Muscle layer of colon (tissue), 2 donors: ENCODE data around the gene SLC46A2.

Source experiments
- H3K27ac ChIP-seq: one replicate; pipeline ENCODE4 v1.7.0; 2013; ENCODE audit warnings: low read depth, mild to moderate bottlenecking, low read length, moderate library complexity
- H3K27me3 ChIP-seq, 2 donors: one replicate each; pipeline ENCODE4 v1.7.0; 2013; ENCODE audit warnings: low read length in 2 of 2, mild to moderate bottlenecking in 2 of 2; ENCODE audit not compliant: insufficient read depth in 2 of 2, control insufficient read depth in 1 of 2
- H3K36me3 ChIP-seq: one replicate; pipeline ENCODE4 v1.7.0; 2013; ENCODE audit warnings: mild to moderate bottlenecking, low read length; ENCODE audit not compliant: insufficient read depth
- H3K4me1 ChIP-seq: one replicate; pipeline ENCODE4 v1.7.0; 2013; ENCODE audit warnings: mild to moderate bottlenecking, low read length; ENCODE audit not compliant: insufficient read depth
- H3K4me3 ChIP-seq, 2 donors: one replicate each; pipeline ENCODE4 v1.7.0; 2013; ENCODE audit warnings: low read length in 2 of 2, low read depth in 1 of 2, mild to moderate bottlenecking in 1 of 2, moderate library complexity in 1 of 2
- H3K9ac ChIP-seq: one replicate; pipeline ENCODE4 v1.7.0; 2013; ENCODE audit warnings: low read length
- H3K9me3 ChIP-seq: one replicate; pipeline ENCODE4 v1.7.0; 2013; ENCODE audit warnings: mild to moderate bottlenecking, low read length
- donor health status: abdominal sarcoma.
- donor health status: Adenocarcinoma of cecum.

SLC46A2 gene

DNA sequence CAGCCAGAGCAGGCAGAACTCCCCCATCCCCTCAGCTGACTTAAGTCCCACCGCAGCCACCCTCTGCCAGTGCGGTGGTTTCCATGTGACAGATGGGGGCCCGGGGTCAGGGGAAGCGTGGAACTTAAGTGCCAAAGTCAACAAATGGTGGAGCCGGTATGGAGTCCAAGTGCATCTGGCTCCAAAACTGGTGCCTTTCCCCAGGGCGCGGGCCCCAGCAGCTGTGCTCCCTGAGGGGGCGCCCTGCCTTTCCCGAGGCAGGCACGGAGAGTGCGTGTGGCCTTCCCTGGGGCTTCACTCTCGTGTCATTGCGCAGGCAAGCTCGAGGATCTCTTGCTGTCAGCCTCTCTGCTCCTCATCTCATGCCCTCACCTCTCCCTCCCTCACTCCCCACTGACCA lies 33.8 kb downstream of the SLC46A2 start:
- Histone ChIP-seq H3K27ac (no peak overlapping the region), H3K27me3 (no peaks in the 10 kb centered on the region), H3K9ac (no peak overlapping the region), H3K9me3 (no peaks in the 10 kb centered on the region), H3K4me3 (no peak overlapping the region), H3K36me3 (peaks cover 8% of the 10 kb centered on the region), H3K4me1 (no peaks in the 10 kb centered on the region)

DNA sequence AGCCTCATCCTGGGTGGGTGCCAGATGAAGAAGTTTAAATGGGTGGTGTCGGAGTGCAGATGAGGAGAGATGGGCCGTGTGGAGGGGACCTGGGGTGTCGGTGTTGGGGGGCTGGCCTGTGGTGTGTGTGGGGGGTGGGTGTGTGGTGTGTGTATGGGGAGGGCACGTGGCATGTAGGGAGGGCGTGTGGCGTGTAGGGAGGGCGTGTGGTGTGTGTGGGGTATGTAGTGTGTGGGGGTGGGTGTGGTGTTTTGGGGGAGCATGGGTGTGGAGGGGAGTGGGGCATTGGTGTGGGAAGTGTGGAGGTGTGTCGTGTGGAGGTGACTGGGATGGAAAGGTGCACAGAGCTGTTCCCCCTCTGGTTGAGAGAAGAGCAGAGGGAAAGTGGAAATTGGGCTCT lies 34.5 kb downstream of the SLC46A2 start:
- no peaks in the 10 kb centered on the region for H3K4me1 ChIP-seq
- no peaks in the 10 kb centered on the region for H3K27me3 ChIP-seq
- no peak overlapping the region for H3K9ac ChIP-seq
- peaks cover 8% of the 10 kb centered on the region for H3K36me3 ChIP-seq
- no peaks in the 10 kb centered on the region for H3K9me3 ChIP-seq
- H3K4me3 ChIP-seq, result no peak overlapping the region
- H3K27ac ChIP-seq, result no peak overlapping the region

DNA sequence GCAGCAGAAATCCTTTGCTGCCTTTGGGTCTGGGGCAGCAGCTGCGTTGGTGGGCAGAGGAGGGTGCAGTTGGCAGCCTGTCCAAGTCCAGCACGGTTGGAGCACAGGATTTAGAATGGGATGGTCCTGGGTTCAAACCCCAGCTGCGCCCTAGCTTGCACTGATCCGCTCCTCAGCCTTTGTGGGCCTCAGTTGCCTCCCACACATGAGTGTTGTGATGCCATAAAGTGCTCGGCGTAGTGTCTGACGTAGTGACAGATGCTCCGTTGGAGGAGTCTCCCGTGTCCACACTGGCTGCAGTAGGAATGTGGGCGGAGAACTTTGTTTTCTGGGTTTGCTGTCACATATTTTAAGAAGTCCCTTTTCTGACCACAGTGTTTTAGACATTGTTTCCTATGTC lies 36.0 kb downstream of the SLC46A2 start:
- Histone ChIP-seq H3K4me3 (no peak overlapping the region), H3K9ac (no peak overlapping the region)

DNA sequence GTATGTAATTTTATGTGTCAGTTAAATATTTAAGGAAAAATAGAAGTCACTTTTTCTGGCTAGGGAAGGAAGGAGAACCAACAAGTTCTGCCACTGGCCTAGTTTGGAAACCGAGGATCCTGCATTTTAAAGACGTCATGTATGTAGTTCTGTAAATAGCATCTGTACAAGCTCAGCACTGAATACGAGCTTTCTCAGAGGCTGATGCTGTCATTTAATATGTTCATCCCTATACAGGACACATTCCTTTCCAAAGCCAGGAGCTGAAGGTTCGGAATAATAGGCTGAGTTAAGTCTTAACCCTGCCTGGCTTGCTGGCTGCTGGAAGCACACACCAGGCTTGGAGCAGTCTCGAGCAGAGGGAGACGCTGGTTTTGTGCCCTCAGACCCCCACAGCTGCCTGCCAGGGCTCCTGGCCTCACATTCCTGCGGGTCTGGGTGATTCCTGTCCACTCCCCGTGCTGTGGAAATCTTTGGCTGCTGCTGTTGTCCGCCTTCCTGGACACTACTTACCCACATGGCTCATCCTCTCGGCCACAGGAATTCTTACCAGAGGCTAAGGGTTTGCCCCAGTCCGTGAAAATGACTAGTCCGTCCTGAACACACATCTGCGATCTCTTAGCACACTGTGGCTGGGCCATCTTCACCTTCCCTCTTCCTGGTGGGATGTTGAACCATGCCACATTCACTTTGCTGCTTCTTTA lies 36.6 kb downstream of the SLC46A2 start:
- Histone ChIP-seq H3K27me3 (no peaks in the 10 kb centered on the region), H3K36me3 (peaks cover 8% of the 10 kb centered on the region), H3K4me1 (no peaks in the 10 kb centered on the region), H3K27ac (no peak overlapping the region), H3K9ac (no peak overlapping the region), H3K4me3 (no peak overlapping the region), H3K9me3 (no peaks in the 10 kb centered on the region)

More for the DNA sequence above, 36.0 kb downstream of the SLC46A2 start:
- H3K27ac ChIP-seq, result no peak overlapping the region
- H3K9me3 ChIP-seq, result no peaks in the 10 kb centered on the region
- no peaks in the 10 kb centered on the region for H3K27me3 ChIP-seq
- H3K36me3 ChIP-seq, result peaks cover 8% of the 10 kb centered on the region
- H3K4me1 ChIP-seq, result no peaks in the 10 kb centered on the region

DNA sequence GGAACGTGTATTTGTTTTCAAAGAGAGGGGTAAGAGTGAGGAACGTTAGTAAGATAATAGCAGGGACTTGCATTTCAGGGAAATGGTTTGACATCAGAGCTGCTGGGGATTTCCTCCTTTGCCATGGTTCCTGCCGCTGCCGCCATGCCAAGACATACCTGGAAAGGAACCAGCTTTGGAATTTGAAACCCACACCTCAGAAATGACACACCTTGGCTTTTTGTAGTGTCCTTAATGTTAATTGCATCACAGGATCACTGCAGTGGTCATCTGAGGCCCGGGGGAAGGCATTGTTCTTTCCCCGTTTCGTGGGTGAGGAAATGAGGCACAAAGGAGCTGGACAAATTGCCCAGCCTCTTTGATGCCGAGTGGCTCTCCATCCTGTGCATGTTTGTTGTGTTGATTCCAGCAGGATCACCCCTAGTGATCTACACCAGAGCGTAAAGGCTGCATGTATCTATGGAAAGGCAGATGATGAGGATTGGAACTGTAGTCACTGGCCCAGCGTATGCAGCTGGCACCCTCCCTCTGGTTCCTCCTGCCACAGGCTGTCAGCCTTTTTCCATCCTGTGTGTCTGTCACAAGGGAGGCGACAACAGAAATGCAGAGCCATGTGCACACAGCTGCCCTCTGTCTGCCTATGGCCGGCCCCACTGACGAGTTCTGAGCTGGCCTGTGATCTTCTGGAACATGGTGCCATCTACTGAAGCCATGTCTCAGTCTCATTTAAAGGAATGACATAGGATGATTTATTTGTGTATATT lies 37.8 kb downstream of the SLC46A2 start:
- H3K9me3 ChIP-seq, result no peaks in the 10 kb centered on the region
- no peaks in the 10 kb centered on the region for H3K4me1 ChIP-seq
- peaks cover 8% of the 10 kb centered on the region for H3K36me3 ChIP-seq
- no peak overlapping the region for H3K9ac ChIP-seq
- H3K27me3 ChIP-seq, result no peaks in the 10 kb centered on the region
- no peak overlapping the region for H3K27ac ChIP-seq
- no peak overlapping the region for H3K4me3 ChIP-seq

DNA sequence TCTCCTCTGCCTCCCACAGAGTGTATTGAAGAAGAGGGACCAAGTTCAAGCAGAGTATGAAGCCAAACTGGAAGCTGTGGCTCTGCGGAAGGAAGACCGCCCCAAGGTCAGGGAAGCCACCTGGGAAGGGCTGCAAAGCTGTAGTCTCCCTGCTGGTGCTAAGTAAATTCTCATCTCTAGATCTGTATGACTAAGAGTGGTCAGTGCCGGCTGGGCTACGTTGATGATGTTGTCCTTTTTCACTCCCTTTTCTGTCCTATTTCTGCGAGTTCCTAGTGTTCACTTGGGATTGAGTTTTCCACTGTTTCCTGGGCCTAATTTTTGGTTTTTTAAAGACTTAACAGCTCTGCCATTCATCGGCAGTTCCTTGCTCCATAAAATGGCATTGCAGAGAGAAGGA lies 39.8 kb downstream of the SLC46A2 start:
- H3K27me3 ChIP-seq, result no peaks in the 10 kb centered on the region
- no peak overlapping the region for H3K4me3 ChIP-seq

DNA sequence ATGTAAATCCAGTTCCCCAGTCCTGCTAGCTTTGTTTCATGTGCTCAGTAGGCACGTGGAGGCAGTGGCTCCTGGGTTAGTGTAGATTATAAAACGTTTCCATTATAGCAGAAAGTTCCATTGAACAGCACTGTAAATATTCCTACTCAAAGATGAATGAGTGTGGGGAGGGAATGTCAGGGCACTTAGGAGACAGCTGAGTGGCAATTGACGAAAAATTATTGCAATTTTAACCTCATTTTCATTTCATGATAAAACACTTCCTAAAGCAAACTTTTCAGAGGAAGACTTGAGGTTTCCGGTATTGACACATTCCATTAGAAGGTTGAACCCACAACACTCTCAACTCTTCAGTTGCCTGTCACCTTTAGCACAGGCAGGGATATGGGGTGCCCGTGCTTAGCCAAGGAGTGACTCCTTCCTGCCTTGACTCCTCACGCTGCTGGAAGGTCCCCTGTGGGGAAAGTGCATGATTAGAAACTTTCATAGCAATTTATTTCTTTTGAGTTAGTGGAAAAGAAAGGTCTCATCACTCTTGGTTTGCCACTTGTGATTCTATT lies 41.2 kb downstream of the SLC46A2 start:
- Histone ChIP-seq H3K4me1 (no peaks in the 10 kb centered on the region), H3K4me3 (no peak overlapping the region), H3K9ac (no peak overlapping the region), H3K36me3 (peaks cover 8% of the 10 kb centered on the region), H3K9me3 (no peaks in the 10 kb centered on the region), H3K27me3 (no peaks in the 10 kb centered on the region), H3K27ac (no peak overlapping the region)

More for the DNA sequence above, 39.8 kb downstream of the SLC46A2 start:
- Histone ChIP-seq H3K9me3 (no peaks in the 10 kb centered on the region), H3K27ac (no peak overlapping the region), H3K4me1 (no peaks in the 10 kb centered on the region), H3K36me3 (peaks cover 8% of the 10 kb centered on the region), H3K9ac (no peak overlapping the region)

DNA sequence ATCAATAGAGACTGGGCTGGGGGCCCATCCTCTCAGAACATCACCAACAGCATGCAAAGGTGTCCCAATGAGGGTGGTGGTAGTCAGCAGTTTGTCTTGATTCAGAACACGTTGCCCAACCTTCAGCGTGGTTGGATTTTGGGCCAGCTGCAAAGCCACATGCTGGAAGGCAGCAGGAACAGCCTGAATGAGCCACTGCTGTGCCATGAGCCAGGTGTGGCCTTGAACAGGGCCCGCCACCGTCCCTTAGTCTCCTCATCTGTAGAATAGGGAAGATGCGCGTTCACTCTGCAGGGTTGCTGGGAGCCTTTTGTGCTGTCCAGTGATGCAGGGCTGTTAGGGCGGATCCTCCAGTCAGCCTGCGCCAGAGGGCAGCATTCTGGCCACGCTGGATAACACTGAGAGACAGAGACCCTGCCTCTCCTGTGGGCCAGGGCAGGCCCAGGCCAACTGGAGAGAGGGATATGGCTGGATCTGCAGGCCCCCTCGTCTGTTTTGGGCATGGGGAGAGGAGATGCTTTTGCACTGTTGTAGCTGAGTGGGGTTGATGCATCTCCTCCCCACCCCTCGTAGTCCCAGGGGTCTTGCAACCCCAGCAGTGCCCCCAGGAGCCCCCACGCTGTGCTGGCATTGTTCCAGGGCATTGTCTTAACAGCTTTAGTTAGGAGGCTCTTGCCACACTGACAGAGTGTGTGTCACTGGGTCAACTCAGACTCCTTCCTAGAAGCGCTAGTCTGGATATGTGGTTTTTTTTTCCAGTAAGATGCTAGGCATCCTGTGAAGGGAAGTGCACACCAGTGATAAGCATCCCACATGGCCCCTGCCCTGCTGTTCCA lies 42.1 kb downstream of the SLC46A2 start:
- H3K9me3 ChIP-seq, result no peaks in the 10 kb centered on the region
- H3K4me3 ChIP-seq, result no peak overlapping the region
- no peaks in the 10 kb centered on the region for H3K27me3 ChIP-seq
- peaks cover 3% of the 10 kb centered on the region for H3K36me3 ChIP-seq
- H3K4me1 ChIP-seq, result no peaks in the 10 kb centered on the region
- no peak overlapping the region for H3K27ac ChIP-seq
- H3K9ac ChIP-seq, result no peak overlapping the region

DNA sequence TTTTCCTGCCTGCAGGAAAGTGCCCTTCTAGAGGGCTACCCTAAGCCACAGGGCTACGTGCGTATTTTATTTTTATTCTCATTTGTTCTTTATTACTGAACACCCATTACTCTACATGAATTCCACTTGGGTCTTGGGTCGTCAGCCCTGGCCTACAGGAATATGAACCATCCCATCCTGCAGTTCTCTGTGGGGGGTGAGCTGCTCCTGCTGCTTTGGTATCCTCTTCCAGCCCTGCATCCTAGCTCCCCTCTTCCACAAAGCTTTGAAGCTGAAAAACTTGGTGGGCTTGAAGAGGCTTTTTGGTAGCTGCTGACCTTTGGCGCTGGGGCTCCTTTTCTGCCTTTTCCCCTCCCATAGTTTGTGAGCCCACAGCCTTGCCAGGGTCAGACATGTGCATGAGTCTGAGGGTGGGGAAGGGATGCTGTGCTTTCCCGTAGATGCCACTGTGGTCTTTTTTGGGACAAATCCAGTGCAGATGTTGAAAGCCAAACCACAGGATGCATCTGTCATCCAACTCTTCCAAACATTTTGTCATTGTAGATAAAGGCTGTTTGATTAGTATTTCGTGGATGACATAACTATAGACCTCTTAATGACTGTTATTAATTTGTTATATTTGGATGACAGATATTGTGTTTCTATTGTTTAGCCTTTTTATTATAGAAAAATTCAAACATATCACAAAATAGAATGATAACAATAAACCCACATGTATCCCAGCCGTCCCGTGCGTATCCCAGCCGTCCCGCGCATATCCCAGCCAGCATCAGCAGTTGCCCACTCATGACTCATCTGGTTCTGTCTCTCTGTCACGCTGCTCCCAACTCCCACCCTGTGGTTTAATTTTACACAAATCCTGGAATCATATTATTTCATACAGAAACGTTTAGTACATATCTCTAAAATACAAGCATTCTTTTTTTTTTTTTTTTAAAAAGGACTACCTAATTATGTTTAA lies 43.9 kb downstream of the SLC46A2 start:
- Histone ChIP-seq H3K4me3 (no peak overlapping the region), H3K9ac (no peak overlapping the region), H3K36me3 (no peaks in the 10 kb centered on the region), H3K4me1 (no peaks in the 10 kb centered on the region), H3K27me3 (no peaks in the 10 kb centered on the region), H3K9me3 (no peaks in the 10 kb centered on the region), H3K27ac (no peak overlapping the region)

DNA sequence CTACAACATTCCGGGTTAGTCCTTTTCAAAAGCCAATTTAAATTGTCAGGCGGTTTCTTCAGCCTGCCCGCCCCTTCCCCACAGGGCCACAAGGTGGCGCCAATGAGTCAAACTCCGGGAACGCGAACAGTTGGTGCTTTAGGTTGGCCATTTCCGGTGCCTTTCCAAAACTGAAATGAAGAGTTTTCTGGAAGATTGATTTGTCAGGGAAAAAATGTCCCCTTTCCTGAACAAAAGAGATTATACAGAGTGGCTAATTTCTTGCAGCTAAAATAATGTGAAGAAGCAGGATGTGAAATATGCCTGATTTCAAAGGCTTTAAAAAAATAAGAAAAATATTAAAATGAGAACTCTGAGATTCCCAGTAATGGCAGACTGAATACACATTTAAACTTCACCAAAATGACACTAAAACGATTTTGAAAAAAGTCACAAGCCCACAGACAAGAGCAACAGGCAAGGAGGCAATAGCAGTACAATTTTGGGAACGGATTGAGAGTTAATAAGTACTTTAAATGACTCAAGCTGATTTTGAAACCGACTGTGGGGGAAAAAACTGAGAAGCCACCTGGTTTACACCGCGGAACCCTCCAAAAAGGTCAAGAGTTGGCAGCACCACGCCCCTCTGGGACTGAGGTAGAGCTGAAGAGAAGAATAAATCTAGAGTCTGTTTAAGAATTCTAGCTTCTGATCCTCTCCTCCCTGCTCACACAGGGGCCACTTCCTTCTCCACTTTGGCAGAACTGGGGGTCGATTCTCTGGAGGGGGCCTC lies 45.7 kb downstream of the SLC46A2 start:
- no peak overlapping the region for H3K4me3 ChIP-seq
- H3K27me3 ChIP-seq, result no peaks in the 10 kb centered on the region
- H3K36me3 ChIP-seq, result no peaks in the 10 kb centered on the region
- no peaks in the 10 kb centered on the region for H3K4me1 ChIP-seq
- H3K27ac ChIP-seq, result no peak overlapping the region
- no peaks in the 10 kb centered on the region for H3K9me3 ChIP-seq
- no peak overlapping the region for H3K9ac ChIP-seq
